ENCODE results near the gene GNLY. TPM values are rescaled to one million over a fixed set of nuclear protein-coding genes. Genes with fewer than 3 reads are reported as not detected.

GNLY gene
- total RNA-seq, 4 donors from 2014 or later: 3.6 to 36.1 (median 12.0) TPM

GRCh38 chr2:85648619-85649018 lies 45.5 kb upstream of the GNLY start:
- no peak for TF ChIP-seq POLR2A (IDR thresholded peaks at IDR 0.05)
- TF ChIP-seq, protein P1, sequence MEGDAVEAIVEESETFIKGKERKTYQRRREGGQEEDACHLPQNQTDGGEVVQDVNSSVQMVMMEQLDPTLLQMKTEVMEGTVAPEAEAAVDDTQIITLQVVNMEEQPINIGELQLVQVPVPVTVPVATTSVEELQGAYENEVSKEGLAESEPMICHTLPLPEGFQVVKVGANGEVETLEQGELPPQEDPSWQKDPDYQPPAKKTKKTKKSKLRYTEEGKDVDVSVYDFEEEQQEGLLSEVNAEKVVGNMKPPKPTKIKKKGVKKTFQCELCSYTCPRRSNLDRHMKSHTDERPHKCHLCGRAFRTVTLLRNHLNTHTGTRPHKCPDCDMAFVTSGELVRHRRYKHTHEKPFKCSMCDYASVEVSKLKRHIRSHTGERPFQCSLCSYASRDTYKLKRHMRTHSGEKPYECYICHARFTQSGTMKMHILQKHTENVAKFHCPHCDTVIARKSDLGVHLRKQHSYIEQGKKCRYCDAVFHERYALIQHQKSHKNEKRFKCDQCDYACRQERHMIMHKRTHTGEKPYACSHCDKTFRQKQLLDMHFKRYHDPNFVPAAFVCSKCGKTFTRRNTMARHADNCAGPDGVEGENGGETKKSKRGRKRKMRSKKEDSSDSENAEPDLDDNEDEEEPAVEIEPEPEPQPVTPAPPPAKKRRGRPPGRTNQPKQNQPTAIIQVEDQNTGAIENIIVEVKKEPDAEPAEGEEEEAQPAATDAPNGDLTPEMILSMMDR (IDR thresholded peaks at IDR 0.05 in 4 of 5, conservative IDR thresholded peaks at IDR 0.05 in 1 of 5): peak; percentile 17 to 51 (median 42)
- Histone ChIP-seq H3K4me3 (no peak overlapping the region), H3K27me3 (no peaks in the 10 kb centered on the region), H3K36me3 (peaks cover 0 to 84% of the 10 kb centered on the region in 2 donors), H3K27ac (peak overlapping the region; percentile 48 to 92 (median 82)), H3K9me3 (no peaks in the 10 kb centered on the region), H3K4me1 (peaks cover 8 to 11% of the 10 kb centered on the region in 2 donors)
- in situ Hi-C loops (cut with MboI; ENCODE audit: low sequenced_read_pairs in 4 of 4): loop anchor here in 3 of 4 donors (25.0 kb wide), 1 partner anchor 439 kb away; no protein-coding TSS in a partner anchor
- ATAC-seq (no peak), DNase-seq (no peak)
- intact Hi-C loops (cut with DNase I; ENCODE audit: low total_unique reads): loop anchor here (2.0 kb wide), 1 partner anchor 24 kb away; no protein-coding TSS in a partner anchor

GRCh38 chr2:85649201-85650190 lies 44.7 kb upstream of the GNLY start:
- Histone ChIP-seq H3K4me3 (no peak overlapping the region), H3K9me3 (no peaks in the 10 kb centered on the region), H3K4me1 (peaks cover 8 to 9% of the 10 kb centered on the region in 2 donors), H3K27ac (peak overlapping the region in 3 of 4 donors; percentile 77 to 92 (median 87)), H3K27me3 (no peaks in the 10 kb centered on the region), H3K36me3 (peaks cover 0 to 85% of the 10 kb centered on the region in 2 donors)
- in situ Hi-C loops (cut with MboI; ENCODE audit: low sequenced_read_pairs in 4 of 4) (loop anchor here in 3 of 4 donors (25.0 kb wide), 1 partner anchor 438 kb away; no protein-coding TSS in a partner anchor), intact Hi-C loops (cut with DNase I; ENCODE audit: low total_unique reads) (loop anchor here (2.0 kb wide), 1 partner anchor 23 kb away; no protein-coding TSS in a partner anchor)
- DNase-seq: no peak
- no peak for ATAC-seq
- no peak for TF ChIP-seq POLR2A (IDR thresholded peaks at IDR 0.05)
- TF ChIP-seq, protein P1 (IDR thresholded peaks at IDR 0.05 in 4 of 5, conservative IDR thresholded peaks at IDR 0.05 in 1 of 5): no peak

- in situ Hi-C loops (cut with MboI; ENCODE audit: low sequenced_read_pairs in 4 of 4) (no loop called here), intact Hi-C loops (cut with DNase I; ENCODE audit: low total_unique reads) (no loop called here)
- ATAC-seq: no peak
- no peaks in the 10 kb centered on the region for H3K9me3 ChIP-seq
- no peaks in the 10 kb centered on the region for H3K27me3 ChIP-seq
- no peak overlapping the region for H3K4me3 ChIP-seq
- H3K36me3 ChIP-seq: peaks cover 0 to 76% of the 10 kb centered on the region in 2 donors
- H3K4me1 ChIP-seq: peaks cover 0 to 2% of the 10 kb centered on the region in 2 donors
- no peak for DNase-seq
- TF ChIP-seq POLR2A (IDR thresholded peaks at IDR 0.05): no peak
- TF ChIP-seq, protein P1 (IDR thresholded peaks at IDR 0.05 in 4 of 5, conservative IDR thresholded peaks at IDR 0.05 in 1 of 5): no peak
- H3K27ac ChIP-seq: no peak overlapping the region
These were observed 43.7 kb upstream of the GNLY start for GRCh38 chr2:85650456-85650855.

DNA sequence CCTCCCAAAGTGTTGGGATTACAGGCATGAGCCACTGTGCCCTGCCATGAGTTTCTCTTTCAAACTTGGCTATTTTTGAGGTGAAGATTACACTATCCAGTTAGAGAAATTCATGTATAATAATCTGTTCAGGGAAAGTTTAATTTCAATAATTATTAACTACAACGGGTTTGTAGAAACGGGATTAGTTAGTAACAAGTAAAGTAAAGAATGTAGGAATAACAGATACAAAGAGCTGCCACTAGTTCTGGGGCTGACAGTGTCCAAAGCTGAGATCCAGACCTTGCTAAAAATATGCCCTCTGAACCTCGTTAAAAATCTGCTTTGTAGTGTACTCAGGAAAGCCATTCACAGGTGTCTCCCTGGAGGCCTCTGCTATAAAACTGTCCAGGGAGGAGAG lies 43.1 kb upstream of the GNLY start:
- Histone ChIP-seq H3K27me3 (no peaks in the 10 kb centered on the region), H3K36me3 (peaks cover 0 to 73% of the 10 kb centered on the region in 2 donors), H3K9me3 (no peaks in the 10 kb centered on the region), H3K4me3 (no peak overlapping the region), H3K27ac (no peak overlapping the region), H3K4me1 (no peaks in the 10 kb centered on the region)
- no peak for TF ChIP-seq POLR2A (IDR thresholded peaks at IDR 0.05)
- TF ChIP-seq, protein P1 (IDR thresholded peaks at IDR 0.05 in 4 of 5, conservative IDR thresholded peaks at IDR 0.05 in 1 of 5): no peak
- ATAC-seq (no peak), DNase-seq (no peak)
- in situ Hi-C loops (cut with MboI; ENCODE audit: low sequenced_read_pairs in 4 of 4) (no loop called here), intact Hi-C loops (cut with DNase I; ENCODE audit: low total_unique reads) (no loop called here)

Measured in gastrocnemius medialis (tissue), 4 donors.